HepG2 (cell line): Measurements from ENCODE around the gene FN1. TPM values are rescaled to one million over a fixed set of nuclear protein-coding genes. Genes with fewer than 3 reads are reported as not detected.
A peak's percentile ranks its signal among the peaks of the same experiment; 100 is the strongest.

ENCODE experiments used
- ATAC-seq: fragments of 200-7000 bp; cut with Tn5 transposase; 3 replicates; pipeline ENCODE4 v1.9.1; 2020; ENCODE audit warnings: mild to moderate bottlenecking, moderate library complexity
- BruUV-seq: library from RNA; stranded (reverse); fragments of 400-500 nt; replicated peaks from 2 replicates; lab custom pipeline; 2021; lab: Mats Ljungman, UMichigan
- CTCF ChIA-PET: fragments of 300-600 bp; formaldehyde crosslinking; extraction: SDS; loops from one replicate; lab custom pipeline; 2021; ENCODE audit warnings: low total read pairs, inconsistent platforms, low intra/inter-chr PET ratio; lab: Yijun Ruan, JAX
- POLR2A ChIA-PET: fragments of 350-600 bp; sonication (Branson Sonifier 250); formaldehyde crosslinking; loops from one replicate; lab custom pipeline; 2020; ENCODE audit warnings: antibody characterized with exemption, inconsistent platforms; lab: Yijun Ruan, JAX
- DNase-seq: peaks from one replicate; pipeline ENCODE4 v3.0.0-alpha.2; 2015; ENCODE audit warnings: low spot score
- FAIRE-seq: peaks from 3 replicates; lab custom pipeline; 2011; peaks lifted over from hg19 to GRCh38; lab: Jason Lieb, UNC
- H2AFZ ChIP-seq: one replicate; pipeline ENCODE4 v1.6.1; 2011; ENCODE audit warnings: low read length, inconsistent platforms
- H3K27ac ChIP-seq: fragments of 300-600 bp; 3 replicates; pipeline ENCODE4 v1.8.0; 2011; ENCODE audit warnings: mixed run types, mild to moderate bottlenecking, mixed read lengths, low read length, inconsistent platforms; ENCODE audit not compliant: insufficient read depth; ENCODE audit errors: extremely low read length
- H3K27me3 ChIP-seq, 2 experiments: fragments of 200-600 bp in 1 of 2; 2 replicates in 1 of 2; 3 replicates in 1 of 2; pipeline versions ENCODE4 v1.6.0 to v1.8.0; 2011; ENCODE audit warnings: low read length in 2 of 2, mild to moderate bottlenecking in 2 of 2, moderate library complexity in 2 of 2, inconsistent platforms in 1 of 2; ENCODE audit not compliant: insufficient read depth in 2 of 2, control insufficient read depth in 1 of 2
- H3K36me3 ChIP-seq, 2 experiments: fragments of 200-600 bp in 1 of 2; replicated peaks in 1 of 2; 2 replicates in 1 of 2; 3 replicates in 1 of 2; pipeline versions ENCODE4 v1.5.1 to v1.8.0; 2011; ENCODE audit warnings: low read length in 2 of 2, inconsistent platforms in 1 of 2; ENCODE audit not compliant: insufficient read depth in 2 of 2, control insufficient read depth in 1 of 2
- H3K4me1 ChIP-seq: 2 replicates; pipeline ENCODE4 v1.5.1; 2012; ENCODE audit warnings: low read length, inconsistent platforms; ENCODE audit not compliant: insufficient read depth
- H3K4me2 ChIP-seq: 2 replicates; pipeline ENCODE4 v1.6.0; 2011; ENCODE audit warnings: low read depth, low read length, inconsistent platforms
- H3K4me3 ChIP-seq, 3 experiments: fragments of 200-600 bp in 1 of 3; sonication (generic), shearing (Covaris generic) in 1 of 3; replicated peaks in 1 of 3; 2 replicates each; pipeline ENCODE4 v1.5.1; 2011 to 2016; ENCODE audit warnings: low read length in 3 of 3, inconsistent platforms in 2 of 3, low read depth in 2 of 3, mild to moderate bottlenecking in 2 of 3, control low read depth in 1 of 3, mixed read lengths in 1 of 3; ENCODE audit not compliant: insufficient read depth in 1 of 3
- H3K79me2 ChIP-seq: one replicate; pipeline ENCODE4 v1.6.1; 2011; ENCODE audit warnings: low read length, inconsistent platforms; ENCODE audit not compliant: insufficient read depth
- H3K9ac ChIP-seq: 2 replicates; pipeline ENCODE4 v1.6.0; 2011; ENCODE audit warnings: mild to moderate bottlenecking, low read depth, low read length, inconsistent platforms; ENCODE audit not compliant: insufficient read depth
- H3K9me3 ChIP-seq: 2 replicates; pipeline ENCODE4 v1.5.1; 2012; ENCODE audit warnings: mild to moderate bottlenecking, low read length
- H4K20me1 ChIP-seq: 2 replicates; pipeline ENCODE4 v1.6.0; 2011; ENCODE audit warnings: inconsistent platforms, mild to moderate bottlenecking, low read length, moderate library complexity; ENCODE audit not compliant: insufficient read depth
- JUN ChIP-seq: sonication (generic); formaldehyde crosslinking; IDR thresholded peaks from 2 replicates; pipeline ENCODE4 v1.4.0; 2020; ENCODE audit warnings: mild to moderate bottlenecking, missing genetic modification reagents
- NCOA2 ChIP-seq: sonication (generic); formaldehyde crosslinking; IDR thresholded peaks from 2 replicates; pipeline ENCODE4 v1.8.0; 2022; ENCODE audit warnings: inconsistent platforms
- NFIB ChIP-seq: sonication (generic); formaldehyde crosslinking; IDR thresholded peaks from 2 replicates; pipeline ENCODE4 v1.9.0; 2021; ENCODE audit warnings: missing genetic modification reagents, mild to moderate bottlenecking, borderline replicate concordance
- RNF2 ChIP-seq: fragments of 450-650 bp; conservative IDR thresholded peaks from 2 replicates; pipeline ENCODE4 v1.6.1; 2016; ENCODE audit warnings: low read depth
- SRF ChIP-seq: IDR thresholded peaks from 2 replicates; pipeline ENCODE4 v1.6.1; 2011; ENCODE audit warnings: mild to moderate bottlenecking, low read depth, low read length, moderate library complexity
- ZBTB2 ChIP-seq: sonication (generic); formaldehyde crosslinking; IDR thresholded peaks from 2 replicates; pipeline ENCODE4 v1.8.0; 2022; ENCODE audit warnings: low read depth, missing genetic modification reagents
- ZC3H13 ChIP-seq: sonication (generic); formaldehyde crosslinking; IDR thresholded peaks from 2 replicates; pipeline ENCODE4 v1.8.1; 2023; ENCODE audit warnings: mild to moderate bottlenecking, missing genetic modification reagents, moderate library complexity
- ZNF136 ChIP-seq: sonication (generic); formaldehyde crosslinking; IDR thresholded peaks from 2 replicates; pipeline ENCODE4 v1.8.1; 2022; ENCODE audit warnings: low read depth, mild to moderate bottlenecking, moderate library complexity, missing genetic modification reagents
- ZNF256 ChIP-seq: sonication (generic); formaldehyde crosslinking; conservative IDR thresholded peaks from 2 replicates; pipeline ENCODE4 v1.4.0; 2020; ENCODE audit warnings: missing genetic modification reagents
- ZNF274 ChIP-seq: sonication (generic); formaldehyde crosslinking; IDR thresholded peaks from 2 replicates; pipeline ENCODE4 v1.5.1; 2020; ENCODE audit warnings: mild to moderate bottlenecking, missing genetic modification reagents
- ZNF3 ChIP-seq: IDR thresholded peaks from 2 replicates; pipeline ENCODE4 v1.7.0; 2017; ENCODE audit warnings: inconsistent platforms
- ZNF616 ChIP-seq: sonication (generic); formaldehyde crosslinking; IDR thresholded peaks from 2 replicates; pipeline ENCODE4 v1.5.0; 2020; ENCODE audit warnings: low read depth, mild to moderate bottlenecking, missing genetic modification reagents
- ZNF749 ChIP-seq: sonication (generic); formaldehyde crosslinking; IDR thresholded peaks from 2 replicates; pipeline ENCODE4 v1.8.0; 2022; ENCODE audit warnings: mild to moderate bottlenecking, missing genetic modification reagents, moderate library complexity, borderline replicate concordance
- ZNF75D ChIP-seq: sonication (generic); formaldehyde crosslinking; IDR thresholded peaks from 2 replicates; pipeline ENCODE4 v1.8.1; 2023; ENCODE audit warnings: missing genetic modification reagents, mild to moderate bottlenecking, borderline replicate concordance
- ZSCAN30 ChIP-seq: sonication (generic); formaldehyde crosslinking; IDR thresholded peaks from 2 replicates; pipeline ENCODE4 v1.5.0; 2020; ENCODE audit warnings: mild to moderate bottlenecking, missing genetic modification reagents
- WGBS: methylation state at CpG from one replicate; pipeline ENCODE4 v1.1.6; 2017; ENCODE audit warnings: low lambda C conversion rate; 5-methylcytosine and 5-hydroxymethylcytosine counted together
- in situ Hi-C: cut with HindIII; loops from 2 replicates; pipeline ENCODE4 v1.10.0; 2017; ENCODE audit warnings: low pct_unique_long_range_greater_than_20kb; ENCODE audit not compliant: extremely low pct_ligation_motif_present
- intact Hi-C: fragments of 100-400 bp; cut with micrococcal nuclease; formaldehyde crosslinking; loops from one replicate; pipeline ENCODE4 v1.10.0; 2022; ENCODE audit not compliant: unreplicated experiment
- polyA plus RNA-seq, 8 experiments: library from polyadenylated mRNA; depleted of rRNA in 3 of 8; stranded (reverse) in 7 of 8; unstranded in 1 of 8; fragments of >200 nt; fragmentation: Illumina TruSeq in 4 of 8; extraction: Trizol in 4 of 8; gene quantifications; 2 replicates each; pipeline versions ENCODE4 v1.2.1 to v1.2.3, GENCODE V29; 2011 to 2016; ENCODE audit warnings: low read depth in 4 of 8, missing spikeins in 1 of 8, mixed read lengths in 1 of 8; ENCODE audit not compliant: insufficient read depth in 1 of 8
- total RNA-seq, 5 experiments: library from RNA; depleted of rRNA; stranded (reverse); fragments of >200 nt; fragmentation: Illumina TruSeq; extraction: Trizol; gene quantifications; 2 replicates each; pipeline ENCODE4 v1.2.3, GENCODE V29; 2016; ENCODE audit warnings: low read depth in 1 of 5
- TF ChIP-seq, protein P1 (sequence below): IDR thresholded peaks from 2 replicates; pipeline ENCODE4 v1.6.1; 2016; ENCODE audit warnings: low read depth, control low read depth
- TF ChIP-seq, protein P2 (sequence below): sonication (generic); formaldehyde crosslinking; IDR thresholded peaks from 2 replicates; pipeline ENCODE4 v1.9.0; 2021; ENCODE audit warnings: missing genetic modification reagents, mild to moderate bottlenecking, borderline replicate concordance
- TF ChIP-seq, protein P3 (sequence below): sonication (generic); formaldehyde crosslinking; IDR thresholded peaks from 2 replicates; pipeline ENCODE4 v1.4.0; 2020; ENCODE audit warnings: mild to moderate bottlenecking, missing genetic modification reagents

FN1 gene
- total and polyA plus RNA-seq, 2 of the 13 experiments (the other 11 are each of a cell fraction or from before 2014, with no cell fraction given) = 1,847 to 6,471 TPM

DNA sequence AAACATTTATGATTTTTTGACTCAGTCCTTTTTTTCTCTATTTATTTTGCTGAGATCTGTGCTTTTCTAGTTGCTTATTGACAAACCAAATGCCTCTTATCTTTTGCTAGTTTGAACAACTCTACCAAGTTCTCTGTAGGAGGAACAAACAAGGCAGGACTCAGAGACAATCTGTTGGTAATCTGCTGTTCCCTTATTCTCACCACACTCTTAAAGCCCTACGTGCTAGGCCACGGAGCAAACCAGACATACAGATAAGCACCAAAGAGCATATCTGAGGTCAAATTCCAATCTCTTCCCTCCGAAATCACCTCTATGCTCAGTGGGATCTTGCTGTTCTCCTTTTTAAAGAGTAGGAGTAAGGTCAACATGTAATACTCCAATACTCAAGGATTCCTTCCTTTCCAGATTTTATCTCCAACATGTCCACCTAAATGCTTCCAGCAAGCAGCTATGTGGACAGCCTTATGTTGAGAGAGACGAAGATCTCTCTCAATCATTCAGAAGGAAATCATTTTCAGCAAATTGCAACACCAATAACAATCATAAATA, 18.4 kb downstream of the FN1 start:
- peak overlapping the region; percentile 77 for H3K27ac ChIP-seq
- ATAC-seq (peak; percentile 77), DNase-seq (peak; percentile 93), FAIRE-seq (peak; percentile 59)
- POLR2A ChIA-PET = interaction anchor here (0.5 to 7.6 kb wide), 10 partner anchors 9 to 376 kb away, joined by 3 to 118 read pairs (median 4); partner anchors contain the start of gene FN1
- CTCF ChIA-PET = no interaction called here
- H3K9ac ChIP-seq = peak overlapping the region; percentile 51
- H3K36me3 ChIP-seq = peaks cover 26 to 72% of the 10 kb centered on the region in 2 experiments
- intact Hi-C loops (loop anchor here (5.0 kb wide), 4 partner anchors 200 to 505 kb away; no protein-coding TSS in a partner anchor), in situ Hi-C loops (no loop called here)
- H3K9me3 ChIP-seq = no peaks in the 10 kb centered on the region
- peaks cover 56% of the 10 kb centered on the region for H3K79me2 ChIP-seq
- 0 out of 2 replicates have a peak, but pooled peaks cover 2% of the 10 kb centered on the region for H4K20me1 ChIP-seq
- H2AFZ ChIP-seq = no peak overlapping the region
- H3K27me3 ChIP-seq = no peaks in the 10 kb centered on the region
- peak overlapping the region; percentile 73 for H3K4me2 ChIP-seq
- H3K4me3 ChIP-seq = peak overlapping the region in 2 of 3 experiments; percentile 13 to 31; a peak in 3 of 6 replicates
- peaks cover 97% of the 10 kb centered on the region for H3K4me1 ChIP-seq
- BruUV-seq = TSS peak; percentile 98
- WGBS = 1% methylated on average over 4 of the region's 4 CpGs
- TF ChIP-seq ZNF136 (CRISPR knock-in tag) (no peak), ZNF274 (CRISPR knock-in tag) (no peak), ZNF3 (CRISPR knock-in tag) (no peak; the same call in 1 of the 2 replicates), ZNF75D (CRISPR knock-in tag) (no peak), ZNF749 (peak; percentile 61; the same call in 1 of the 2 replicates), ZBTB2 (CRISPR knock-in tag) (no peak), JUN (CRISPR knock-in tag) (no peak), ZC3H13 (no peak), ZNF256 (no peak), NFIB (no peak), NCOA2 (CRISPR knock-in tag) (peak; percentile 96), ZNF616 (CRISPR knock-in tag) (no peak), SRF (no peak), RNF2 (no peak), ZSCAN30 (no peak)
- TF ChIP-seq, protein P1, sequence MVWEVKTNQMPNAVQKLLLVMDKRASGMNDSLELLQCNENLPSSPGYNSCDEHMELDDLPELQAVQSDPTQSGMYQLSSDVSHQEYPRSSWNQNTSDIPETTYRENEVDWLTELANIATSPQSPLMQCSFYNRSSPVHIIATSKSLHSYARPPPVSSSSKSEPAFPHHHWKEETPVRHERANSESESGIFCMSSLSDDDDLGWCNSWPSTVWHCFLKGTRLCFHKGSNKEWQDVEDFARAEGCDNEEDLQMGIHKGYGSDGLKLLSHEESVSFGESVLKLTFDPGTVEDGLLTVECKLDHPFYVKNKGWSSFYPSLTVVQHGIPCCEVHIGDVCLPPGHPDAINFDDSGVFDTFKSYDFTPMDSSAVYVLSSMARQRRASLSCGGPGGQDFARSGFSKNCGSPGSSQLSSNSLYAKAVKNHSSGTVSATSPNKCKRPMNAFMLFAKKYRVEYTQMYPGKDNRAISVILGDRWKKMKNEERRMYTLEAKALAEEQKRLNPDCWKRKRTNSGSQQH = no peak
- TF ChIP-seq, protein P2, sequence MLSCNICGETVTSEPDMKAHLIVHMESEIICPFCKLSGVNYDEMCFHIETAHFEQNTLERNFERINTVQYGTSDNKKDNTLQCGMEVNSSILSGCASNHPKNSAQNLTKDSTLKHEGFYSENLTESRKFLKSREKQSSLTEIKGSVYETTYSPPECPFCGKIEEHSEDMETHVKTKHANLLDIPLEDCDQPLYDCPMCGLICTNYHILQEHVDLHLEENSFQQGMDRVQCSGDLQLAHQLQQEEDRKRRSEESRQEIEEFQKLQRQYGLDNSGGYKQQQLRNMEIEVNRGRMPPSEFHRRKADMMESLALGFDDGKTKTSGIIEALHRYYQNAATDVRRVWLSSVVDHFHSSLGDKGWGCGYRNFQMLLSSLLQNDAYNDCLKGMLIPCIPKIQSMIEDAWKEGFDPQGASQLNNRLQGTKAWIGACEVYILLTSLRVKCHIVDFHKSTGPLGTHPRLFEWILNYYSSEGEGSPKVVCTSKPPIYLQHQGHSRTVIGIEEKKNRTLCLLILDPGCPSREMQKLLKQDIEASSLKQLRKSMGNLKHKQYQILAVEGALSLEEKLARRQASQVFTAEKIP (CRISPR knock-in tag) = no peak
- TF ChIP-seq, protein P3, sequence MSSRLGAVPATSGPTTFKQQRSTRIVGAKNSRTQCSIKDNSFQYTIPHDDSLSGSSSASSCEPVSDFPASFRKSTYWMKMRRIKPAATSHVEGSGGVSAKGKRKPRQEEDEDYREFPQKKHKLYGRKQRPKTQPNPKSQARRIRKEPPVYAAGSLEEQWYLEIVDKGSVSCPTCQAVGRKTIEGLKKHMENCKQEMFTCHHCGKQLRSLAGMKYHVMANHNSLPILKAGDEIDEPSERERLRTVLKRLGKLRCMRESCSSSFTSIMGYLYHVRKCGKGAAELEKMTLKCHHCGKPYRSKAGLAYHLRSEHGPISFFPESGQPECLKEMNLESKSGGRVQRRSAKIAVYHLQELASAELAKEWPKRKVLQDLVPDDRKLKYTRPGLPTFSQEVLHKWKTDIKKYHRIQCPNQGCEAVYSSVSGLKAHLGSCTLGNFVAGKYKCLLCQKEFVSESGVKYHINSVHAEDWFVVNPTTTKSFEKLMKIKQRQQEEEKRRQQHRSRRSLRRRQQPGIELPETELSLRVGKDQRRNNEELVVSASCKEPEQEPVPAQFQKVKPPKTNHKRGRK (CRISPR knock-in tag) = no peak
